Large intestine (tissue), 3 donors: ENCODE data around the gene SLC25A11. TPM values are rescaled to one million over a fixed set of nuclear protein-coding genes. Genes with fewer than 3 reads are reported as not detected.
"Not testable (repeated sequence)": the region's sequence is repeated elsewhere in the genome, so short reads cannot be mapped to it uniquely, and the experiment has no call there.

Experiments used
- DNase-seq, 2 donors: peaks; one replicate each; pipeline versions ENCODE4 v3.0.0 to v3.0.0-alpha.2; 2013
- H3K27ac ChIP-seq: one replicate; pipeline ENCODE4 v1.5.1; 2013; ENCODE audit warnings: low read length
- H3K27me3 ChIP-seq: 2 replicates; pipeline ENCODE4 v1.6.1; 2013; ENCODE audit warnings: low read length; ENCODE audit not compliant: control insufficient read depth, insufficient read depth
- H3K36me3 ChIP-seq: 2 replicates; pipeline ENCODE4 v1.6.1; 2013; ENCODE audit warnings: low read length; ENCODE audit not compliant: control insufficient read depth, insufficient read depth
- H3K4me1 ChIP-seq: one replicate; pipeline ENCODE4 v1.6.1; 2013; ENCODE audit warnings: low read length; ENCODE audit not compliant: control insufficient read depth, insufficient read depth
- H3K4me3 ChIP-seq: one replicate; pipeline ENCODE4 v1.5.1; 2013; ENCODE audit warnings: low read length
- H3K9me3 ChIP-seq: one replicate; pipeline ENCODE4 v1.6.1; 2013; ENCODE audit warnings: mild to moderate bottlenecking, low read depth, low read length, moderate library complexity; ENCODE audit not compliant: control insufficient read depth
- WGBS: methylation state at CpG from one replicate; pipeline ENCODE4 v1.1.5; 2013; ENCODE audit warnings: low lambda C conversion rate; ENCODE audit not compliant: insufficient coverage; 5-methylcytosine and 5-hydroxymethylcytosine counted together
- polyA plus RNA-seq: library from polyadenylated mRNA; unstranded; fragments of 120-200 nt; gene quantifications from one replicate; pipeline ENCODE4 v1.2.1, GENCODE V29; 2013

The SLC25A11 gene
- polyA plus RNA-seq, 1 donor, result 47.1 TPM

DNA sequence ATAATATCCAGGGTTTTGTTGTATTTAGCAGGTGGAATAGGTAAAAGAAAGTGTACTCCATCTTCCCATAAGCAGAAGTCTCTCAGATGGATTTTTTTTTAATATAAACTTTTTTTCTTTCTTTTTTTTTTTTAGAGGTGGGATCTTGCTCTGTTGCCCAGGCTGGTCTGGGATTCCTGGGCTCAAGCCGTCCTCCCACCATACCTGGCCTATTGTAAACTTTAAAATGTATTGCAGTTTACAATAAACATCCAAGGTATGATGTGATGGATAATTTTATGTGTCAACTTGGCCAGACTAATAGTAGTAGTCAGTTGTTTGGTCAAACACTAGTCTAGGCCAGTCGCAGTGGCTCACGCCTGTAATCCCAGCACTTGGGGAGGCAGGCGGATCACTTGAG is 18.5 kb downstream of the SLC25A11 start:
- DNase-seq, result no peak
- Histone ChIP-seq H3K9me3 (no peaks in the 10 kb centered on the region), H3K27ac (no peak overlapping the region), H3K27me3 (no peaks in the 10 kb centered on the region), H3K4me1 (no peaks in the 10 kb centered on the region), H3K4me3 (no peak overlapping the region), H3K36me3 (no peaks in the 10 kb centered on the region)
- no CpG with 5 or more reads among the region's 4 CpGs for WGBS

DNA sequence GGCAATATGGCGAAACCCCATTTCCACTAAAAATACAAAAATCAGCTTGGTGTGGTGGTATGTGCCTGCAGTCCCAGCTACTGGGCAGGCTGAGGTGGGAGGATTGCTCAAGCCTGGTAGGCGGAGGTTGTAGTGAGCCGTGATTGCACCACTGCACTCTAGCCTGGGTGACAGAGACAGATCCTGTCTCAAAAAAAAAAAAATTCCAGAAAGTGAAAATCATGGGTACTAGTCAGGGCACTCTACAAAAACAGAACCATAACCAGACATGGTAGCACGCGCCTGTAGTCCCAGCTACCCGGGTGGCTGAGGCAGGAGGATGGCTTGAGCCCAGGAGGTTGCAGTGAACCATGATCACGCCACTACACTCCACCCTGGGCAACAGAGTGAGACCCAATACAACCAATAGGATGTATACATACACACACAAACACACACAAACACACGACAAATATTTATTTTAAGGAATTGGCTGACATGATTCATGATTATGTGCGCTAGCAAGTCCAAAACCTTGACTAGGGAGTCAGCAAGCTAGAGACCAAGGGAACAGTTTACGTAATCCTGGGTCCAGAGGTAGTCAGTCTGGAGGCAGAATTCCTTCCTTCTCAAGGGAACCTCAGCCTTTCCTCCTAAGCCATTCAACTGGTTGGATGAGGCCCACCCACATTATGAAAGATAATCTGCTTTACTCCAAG is 19.3 kb downstream of the SLC25A11 start:
- Histone ChIP-seq H3K4me3 (no peak overlapping the region), H3K27me3 (no peaks in the 10 kb centered on the region), H3K4me1 (no peaks in the 10 kb centered on the region), H3K9me3 (no peaks in the 10 kb centered on the region), H3K27ac (no peak overlapping the region), H3K36me3 (no peaks in the 10 kb centered on the region)
- no peak for DNase-seq
- no CpG with 5 or more reads among the region's 10 CpGs for WGBS

DNA sequence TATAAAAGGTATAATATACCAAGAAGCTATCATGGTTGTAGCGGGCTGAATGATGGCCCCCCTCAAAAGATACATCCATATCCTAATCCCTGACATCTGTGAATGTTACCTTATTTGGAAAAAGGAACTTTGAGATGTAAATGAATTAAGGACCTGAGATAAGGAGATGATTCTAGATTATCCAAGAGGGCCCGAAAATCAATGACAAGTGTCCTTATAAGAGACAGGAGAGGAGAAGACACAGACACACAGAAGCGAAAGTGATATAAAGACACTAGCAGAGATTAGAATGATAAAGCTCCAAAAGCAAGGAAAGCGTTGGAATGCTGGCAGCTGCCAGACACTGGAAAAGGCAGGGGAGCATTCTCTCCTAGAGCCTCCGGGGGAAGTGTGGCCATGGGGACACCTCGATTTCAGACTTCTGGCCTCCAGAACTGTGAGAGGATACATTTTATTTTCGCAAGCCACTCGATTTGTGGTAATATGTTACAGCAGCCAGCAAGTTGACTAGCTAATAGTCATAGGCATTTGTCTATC is 20.3 kb downstream of the SLC25A11 start:
- H3K36me3 ChIP-seq, result no peaks in the 10 kb centered on the region
- H3K27ac ChIP-seq, result no peak overlapping the region
- no peak for DNase-seq
- H3K4me3 ChIP-seq, result no peak overlapping the region
- WGBS, result 86% methylated on average over 5 of the region's 8 CpGs
- no peaks in the 10 kb centered on the region for H3K27me3 ChIP-seq
- H3K4me1 ChIP-seq, result no peaks in the 10 kb centered on the region
- no peaks in the 10 kb centered on the region for H3K9me3 ChIP-seq

DNA sequence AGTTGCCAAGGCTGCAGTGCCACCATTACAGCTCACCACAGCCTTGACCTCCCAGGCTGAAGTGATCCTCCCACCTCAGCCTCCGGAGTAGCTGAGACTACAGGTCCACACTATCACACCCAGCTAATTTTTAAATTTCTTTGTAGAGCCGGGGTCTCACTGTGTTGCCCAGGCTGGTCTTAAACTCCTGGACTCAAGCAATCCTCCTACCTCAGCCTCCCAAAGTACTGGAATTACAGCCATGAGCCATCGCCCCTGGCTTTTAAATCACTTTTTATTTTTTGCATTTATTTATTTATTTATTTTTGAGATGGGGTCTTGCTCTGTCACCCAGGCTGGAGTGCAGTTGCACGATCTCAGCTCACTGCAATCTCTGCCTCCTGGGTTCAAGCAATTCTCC is 25.3 kb downstream of the SLC25A11 start:
- 100% methylated on average over 2 of the region's 4 CpGs for WGBS
- not testable (repeated sequence) for DNase-seq, H3K36me3 ChIP-seq, H3K27me3 ChIP-seq, H3K4me3 ChIP-seq, H3K27ac ChIP-seq, H3K9me3 ChIP-seq
- H3K4me1 ChIP-seq, result peaks cover 17% of the 10 kb centered on the region

DNA sequence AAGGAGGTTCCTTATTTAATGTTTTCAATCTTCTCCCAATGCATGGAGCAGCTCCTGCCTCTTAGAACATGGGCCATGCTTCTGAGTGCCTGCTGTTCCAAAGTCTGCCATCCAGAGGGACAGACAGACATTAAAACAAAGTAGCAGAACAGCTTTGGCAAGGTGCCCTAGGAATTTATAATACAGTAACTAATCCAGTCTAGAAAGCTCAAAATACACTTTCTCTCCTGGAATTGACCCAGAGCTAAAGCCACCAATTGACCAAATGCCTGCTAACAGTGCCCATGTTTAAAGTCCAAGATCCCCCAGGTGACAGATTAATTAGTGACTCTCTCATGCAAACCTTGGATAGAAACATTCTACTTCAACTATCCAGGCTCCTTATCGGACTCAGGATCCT is 25.9 kb downstream of the SLC25A11 start:
- no peaks in the 10 kb centered on the region for H3K9me3 ChIP-seq
- H3K27me3 ChIP-seq, result no peaks in the 10 kb centered on the region
- no peaks in the 10 kb centered on the region for H3K36me3 ChIP-seq
- 0% methylated on average over 1 of the region's 1 CpG for WGBS
- no peak overlapping the region for H3K4me3 ChIP-seq
- H3K4me1 ChIP-seq, result peaks cover 21% of the 10 kb centered on the region
- DNase-seq, result peak in 1 of 2 donors; percentile 71
- peak overlapping the region; percentile 43 for H3K27ac ChIP-seq

GRCh38 chr17:4908711-4909496 is 30.9 kb downstream of the SLC25A11 start:
- WGBS, result no CpG with 5 or more reads among the region's 20 CpGs
- Histone ChIP-seq H3K4me3 (no peak overlapping the region), H3K4me1 (peaks cover 16% of the 10 kb centered on the region), H3K36me3 (no peaks in the 10 kb centered on the region), H3K27me3 (no peaks in the 10 kb centered on the region), H3K27ac (peak overlapping the region; percentile 75), H3K9me3 (no peaks in the 10 kb centered on the region)
- DNase-seq, result peak; percentile 81 to 86

- Histone ChIP-seq H3K4me1 (peaks cover 12% of the 10 kb centered on the region), H3K4me3 (no peak overlapping the region), H3K27me3 (no peaks in the 10 kb centered on the region), H3K36me3 (no peaks in the 10 kb centered on the region), H3K9me3 (no peaks in the 10 kb centered on the region), H3K27ac (no peak overlapping the region)
- DNase-seq, result no peak
- WGBS, result no CpG with 5 or more reads among the region's 10 CpGs
Observed at GRCh38 chr17:4908301-4908700, 31.5 kb downstream of the SLC25A11 start.

- peaks cover 18% of the 10 kb centered on the region for H3K4me1 ChIP-seq
- not testable (repeated sequence) for H3K4me3 ChIP-seq, H3K36me3 ChIP-seq, H3K27ac ChIP-seq, H3K9me3 ChIP-seq, DNase-seq, H3K27me3 ChIP-seq
Observed at GRCh38 chr17:4906642-4907041, 33.2 kb downstream of the SLC25A11 start.

- H3K27me3 ChIP-seq, result peaks cover 32% of the 10 kb centered on the region
- H3K4me3 ChIP-seq, result peak within 1 kb of the TSS; percentile 2
- WGBS, result 0% methylated on average over 1 of the region's 10 CpGs
- peak within 1 kb of the TSS; percentile 21 for H3K27ac ChIP-seq
- no peaks in the 10 kb centered on the region for H3K36me3 ChIP-seq
- H3K9me3 ChIP-seq, result peaks cover 17% of the 10 kb centered on the region
- DNase-seq, result peak; percentile 83
- peaks cover 32% of the 10 kb centered on the region for H3K4me1 ChIP-seq
Observed at GRCh38 chr17:4903051-4903818, 36.6 kb downstream of the SLC25A11 start, which contains the start of gene CHRNE. Gene CHRNE (minus strand): TSS chr17:4903098. CDS start chr17:4903063, 35 bp downstream.

- Histone ChIP-seq H3K27me3 (peaks cover 32% of the 10 kb centered on the region), H3K4me3 (no peak overlapping the region), H3K27ac (no peak overlapping the region), H3K4me1 (peaks cover 32% of the 10 kb centered on the region), H3K9me3 (peaks cover 17% of the 10 kb centered on the region), H3K36me3 (peaks cover 2% of the 10 kb centered on the region)
- DNase-seq, result no peak
- WGBS, result 50% methylated on average over 1 of the region's 8 CpGs
Observed at GRCh38 chr17:4902540-4902939, 37.3 kb downstream of the SLC25A11 start.
